ENCODE data around the gene HOXC6.

GRCh38 chr12:54017878-54018467, 10.3 kb upstream of the HOXC6 start:
- TF ChIP-seq CTCF (IDR thresholded peaks at IDR 0.05), result no peak
- peak; percentile 41 to 77 for TF ChIP-seq POLR2A (IDR thresholded peaks at IDR 0.05)
- TF ChIP-seq EP300 (IDR thresholded peaks at IDR 0.05), result peak in 1 of 2 donors; percentile 95

All from tibial nerve (tissue), 4 donors.